8988T (cell line): ENCODE results near the gene WIPF2.

Source experiments
- DNase-seq: peaks from one replicate; pipeline ENCODE4 v3.0.0; 2011

Gene WIPF2

GRCh38 chr17:40329839-40330794 lies 111.0 kb downstream of the WIPF2 start:
- no peak for DNase-seq

- no peak for DNase-seq
These were observed 111.9 kb downstream of the WIPF2 start for GRCh38 chr17:40330850-40331470.

GRCh38 chr17:40331743-40332641 lies 112.9 kb downstream of the WIPF2 start:
- DNase-seq, result no peak
